Adipose tissue (tissue), 3 donors: ENCODE measurements around the gene GPR85. TPM values are rescaled to one million over a fixed set of nuclear protein-coding genes. Genes with fewer than 3 reads are reported as not detected.
"Not testable (repeated sequence)": the region's sequence is repeated elsewhere in the genome, so short reads cannot be mapped to it uniquely, and the experiment has no call there.

Experiments used
- H3K27ac ChIP-seq: one replicate; pipeline ENCODE4 v1.5.1; 2013; ENCODE audit warnings: low read depth, low read length
- WGBS, 3 donors: extraction: QIAGEN DNeasy Blood & Tissue Kit; methylation state at CpG; one replicate each; pipeline ENCODE4 v1.1.7; 2013; 5-methylcytosine and 5-hydroxymethylcytosine counted together
- polyA plus RNA-seq, 3 donors: library from polyadenylated mRNA; stranded (reverse); fragments of 200-250 nt; gene quantifications; one replicate each; pipeline ENCODE4 v1.2.3, GENCODE V29; 2013
- donor health status: healthy with polysubstance abuse.
- donor health status: Bipolar disorder and iron deficiency.
- donor health status: healthy.

Gene GPR85, protein sequence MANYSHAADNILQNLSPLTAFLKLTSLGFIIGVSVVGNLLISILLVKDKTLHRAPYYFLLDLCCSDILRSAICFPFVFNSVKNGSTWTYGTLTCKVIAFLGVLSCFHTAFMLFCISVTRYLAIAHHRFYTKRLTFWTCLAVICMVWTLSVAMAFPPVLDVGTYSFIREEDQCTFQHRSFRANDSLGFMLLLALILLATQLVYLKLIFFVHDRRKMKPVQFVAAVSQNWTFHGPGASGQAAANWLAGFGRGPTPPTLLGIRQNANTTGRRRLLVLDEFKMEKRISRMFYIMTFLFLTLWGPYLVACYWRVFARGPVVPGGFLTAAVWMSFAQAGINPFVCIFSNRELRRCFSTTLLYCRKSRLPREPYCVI
- polyA plus RNA-seq, result 1 to 10 TPM in 1 of 3 donors, under 1 TPM in 2; 0.15 to 1.3 (median 0.49) TPM

DNA sequence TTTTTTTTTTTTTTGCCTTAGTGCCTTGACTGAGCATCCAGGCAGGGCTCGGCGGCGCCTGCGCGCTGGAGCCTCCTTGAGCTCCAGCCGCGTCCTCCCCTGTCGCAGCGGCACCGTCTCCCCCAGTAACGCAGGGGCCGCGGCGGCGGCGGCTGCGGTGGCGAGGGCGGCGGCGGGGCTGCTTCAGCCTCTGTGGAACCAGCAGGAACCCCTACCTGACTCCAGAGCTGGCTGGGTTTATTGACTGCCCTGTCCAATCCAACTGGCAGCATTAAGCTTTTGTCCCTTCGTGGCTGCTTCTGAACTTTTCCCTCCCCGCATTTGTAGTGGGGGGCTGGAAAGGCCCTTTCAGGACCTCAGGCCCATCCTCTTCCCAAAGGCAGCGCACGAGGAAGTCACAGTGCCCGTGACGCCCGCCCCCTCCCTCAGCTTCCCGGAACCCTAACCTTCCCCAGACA lies at the start of gene GPR85:
TSS of gene GPR85 (minus strand) at position 397 of the 458 bp plus-strand sequence. CDS start 2,106 bp downstream, outside the sequence.
- WGBS, 3 donors, result 1 to 2% (median 2%) methylated on average over 27 to 29 of the region's 29 CpGs

DNA sequence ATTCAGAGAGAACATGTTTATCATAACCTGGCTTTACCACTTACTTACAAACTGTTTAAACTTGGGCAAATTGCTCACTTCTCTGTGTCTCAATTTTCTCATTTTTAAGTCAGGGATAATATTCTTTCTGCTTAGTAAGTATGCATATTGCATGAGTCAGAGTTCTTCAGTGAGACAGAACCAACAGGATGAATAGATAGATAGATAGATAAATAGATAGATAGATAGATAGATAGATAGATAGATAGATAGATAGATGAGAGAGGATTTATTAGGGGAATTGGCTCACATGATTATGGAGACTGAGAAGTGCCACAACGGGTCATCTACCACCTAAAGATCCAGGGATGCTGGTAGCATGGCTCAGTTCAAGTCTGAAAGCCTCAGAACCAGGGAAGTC lies 47.4 kb upstream of the GPR85 start:
- 85 to 96% (median 87%) methylated on average over 1 of the region's 1 CpG for WGBS, 3 donors
- no peak overlapping the region for H3K27ac ChIP-seq

More for the DNA sequence above, at the start of gene GPR85:
- no peak within 1 kb of the TSS for H3K27ac ChIP-seq

DNA sequence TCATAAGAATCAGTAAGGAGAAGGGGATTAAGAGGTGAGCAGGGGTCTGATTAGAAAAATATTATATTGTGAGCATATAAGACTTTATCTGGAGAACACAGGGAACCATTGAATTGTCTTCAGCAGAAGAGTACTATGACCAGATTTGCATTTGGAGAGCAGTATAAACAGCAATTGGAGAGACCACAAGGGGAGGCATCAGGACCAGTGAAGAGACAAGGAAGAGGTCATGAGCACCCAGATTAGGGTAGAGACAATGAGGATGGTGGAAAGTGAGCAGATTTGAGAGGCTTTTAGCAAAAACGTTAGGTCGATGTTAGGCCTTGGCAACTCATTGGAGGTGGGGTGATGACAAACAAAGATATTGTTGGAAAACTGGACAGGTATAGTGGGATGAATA lies 44.7 kb upstream of the GPR85 start:
- 75 to 91% (median 82%) methylated on average over 2 of the region's 2 CpGs for WGBS, 3 donors
- H3K27ac ChIP-seq, result no peak overlapping the region

DNA sequence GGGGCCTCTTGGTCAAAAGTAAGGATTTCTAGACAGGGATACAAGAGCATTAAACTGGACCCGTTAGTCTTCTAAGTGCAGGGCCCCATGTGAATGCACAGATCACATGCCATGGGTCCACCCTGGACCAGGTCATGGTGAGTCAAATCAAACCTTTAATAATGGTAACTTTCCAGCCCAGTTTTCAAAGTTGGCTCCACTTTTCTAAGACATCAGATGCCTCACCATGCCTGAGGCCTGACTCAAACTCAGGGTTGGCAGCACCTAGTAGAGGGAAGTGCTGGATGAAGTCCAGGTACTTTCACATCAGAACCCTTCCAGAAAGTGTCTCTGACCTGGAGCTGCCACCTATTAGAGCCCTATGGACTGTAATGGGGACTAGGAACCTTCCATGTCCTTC lies 41.4 kb upstream of the GPR85 start:
- 89 to 92% (median 92%) methylated on average over 1 of the region's 1 CpG for WGBS, 3 donors
- H3K27ac ChIP-seq, result no peak overlapping the region

DNA sequence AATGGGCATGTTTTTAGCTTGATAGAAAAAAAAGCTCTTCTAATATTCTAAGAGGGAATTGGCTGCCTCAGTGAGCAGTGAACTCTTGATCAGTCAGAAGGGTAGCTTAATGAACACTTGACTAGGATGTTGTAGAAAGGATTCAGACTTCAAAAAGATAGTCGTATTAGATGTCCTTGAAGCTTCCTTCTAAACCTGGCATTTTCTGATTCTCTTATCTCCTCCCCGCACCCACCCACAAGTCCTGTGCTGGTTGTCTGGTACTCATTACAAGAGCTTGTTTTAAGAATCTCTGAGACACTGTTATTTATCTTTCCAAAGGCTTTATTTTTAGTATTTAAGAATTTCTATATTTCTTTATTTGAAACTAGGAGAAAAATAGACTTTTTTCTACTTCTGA lies 39.1 kb upstream of the GPR85 start:
- 59 to 88% (median 80%) methylated on average over 2 of the region's 2 CpGs for WGBS, 3 donors
- H3K27ac ChIP-seq, result no peak overlapping the region

DNA sequence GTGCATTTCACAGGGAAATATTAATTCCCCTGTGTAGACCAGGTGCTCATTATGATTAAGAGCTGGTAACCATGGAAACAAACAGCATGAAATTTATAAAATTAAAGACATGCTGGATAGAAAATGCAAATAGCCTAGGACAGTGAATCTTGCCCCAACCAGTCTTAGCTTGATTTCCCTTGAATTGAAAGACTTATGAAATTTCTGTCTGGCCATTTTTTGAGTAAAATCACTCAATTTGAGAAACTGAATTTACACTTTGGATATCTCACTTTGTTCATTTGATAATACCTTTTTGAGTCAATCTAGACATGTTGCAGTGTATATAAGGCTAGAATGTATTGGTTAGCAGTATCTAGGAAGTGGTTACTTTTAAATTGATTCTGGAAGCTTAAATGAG lies 36.1 kb upstream of the GPR85 start:
- no peak overlapping the region for H3K27ac ChIP-seq

DNA sequence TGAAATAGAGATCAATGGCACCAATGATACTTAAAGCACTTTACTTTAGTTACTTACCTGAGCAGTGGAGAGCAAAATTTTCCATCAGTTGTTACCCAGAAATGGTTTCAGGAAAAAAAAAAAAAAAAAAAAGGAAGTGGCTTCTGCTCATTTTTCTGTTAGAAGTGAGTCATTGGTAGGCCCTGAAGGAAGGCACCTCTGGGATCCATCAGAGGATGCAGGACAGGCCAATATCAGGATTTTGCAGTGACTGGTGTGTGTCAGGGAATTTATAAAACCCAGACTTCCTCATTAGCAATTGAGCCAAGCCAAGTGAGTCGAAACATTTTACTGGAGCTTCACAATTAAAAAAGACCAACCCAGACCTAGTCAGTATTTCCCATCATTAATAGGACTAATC lies 34.0 kb upstream of the GPR85 start:
- WGBS, 3 donors, result 70 to 97% (median 77%) methylated on average over 1 of the region's 1 CpG
- no peak overlapping the region for H3K27ac ChIP-seq

DNA sequence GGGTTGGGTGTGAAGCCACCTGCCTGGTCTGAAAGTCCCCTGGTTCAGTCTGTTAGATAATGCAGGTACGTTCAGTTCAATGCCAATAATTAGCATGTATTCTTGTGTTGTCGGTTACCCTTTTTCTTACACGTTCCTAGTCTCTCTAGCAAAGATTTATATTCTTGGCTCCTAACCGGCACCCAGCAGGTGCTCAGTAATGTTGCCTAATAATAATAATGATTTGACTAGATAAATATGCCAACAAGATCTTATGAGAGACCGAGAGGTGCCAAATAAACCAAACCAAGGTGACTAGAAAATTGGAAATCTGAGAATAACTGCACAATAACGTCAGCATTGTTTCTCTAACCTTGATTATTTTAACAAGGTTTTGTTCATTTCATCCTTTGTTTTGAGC lies 32.8 kb upstream of the GPR85 start:
- no peak overlapping the region for H3K27ac ChIP-seq
- 69 to 94% (median 92%) methylated on average over 6 of the region's 6 CpGs for WGBS, 3 donors

DNA sequence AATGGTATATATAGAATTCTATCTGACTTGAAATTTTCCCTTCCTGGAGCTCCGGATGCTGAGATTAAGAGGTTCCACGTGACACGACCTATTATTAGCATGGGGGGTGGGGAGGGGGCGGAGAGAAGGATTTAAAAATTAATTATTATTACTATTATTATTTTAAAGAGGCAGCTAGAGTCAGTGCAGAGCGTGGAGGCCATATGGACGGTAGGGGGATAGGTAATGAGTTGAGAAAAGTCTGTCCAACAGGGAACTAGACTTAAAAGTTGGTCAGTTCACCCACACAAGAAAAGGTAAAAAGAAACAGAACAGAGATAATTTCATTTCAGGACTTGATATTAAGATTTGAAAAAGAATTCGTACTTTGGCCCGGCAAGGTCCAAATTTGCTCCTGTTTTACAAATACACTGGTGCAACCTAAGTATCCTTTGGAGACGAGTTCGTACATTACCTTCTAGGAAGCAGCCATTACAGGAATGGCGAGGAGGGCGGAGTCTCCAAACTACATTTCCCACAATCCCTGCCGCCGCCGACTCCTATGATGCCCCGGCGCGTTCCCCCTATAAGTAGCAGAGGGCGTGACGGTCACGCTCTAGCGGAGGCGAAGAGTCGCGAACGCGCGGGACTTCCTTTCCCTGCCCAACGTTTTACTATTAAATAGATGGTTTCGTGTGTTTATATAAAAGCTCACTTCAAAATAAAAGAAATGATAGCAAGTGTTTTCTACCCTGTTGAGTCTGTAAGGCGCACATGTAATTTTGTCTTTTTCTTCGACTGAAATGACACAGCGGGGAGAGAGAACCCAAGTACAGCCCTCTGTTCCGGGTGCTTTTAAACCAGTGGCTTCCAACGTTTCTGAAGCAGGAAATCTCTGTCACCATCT lies 31.7 kb upstream of the GPR85 start, which contains the start of gene SMIM30:
TSS of gene SMIM30 (minus strand) at position 481 of the 886 bp plus-strand sequence. CDS start 976 bp downstream, outside the sequence.
- WGBS, 3 donors, result 0 to 1% (median 1%) methylated on average over 35 of the region's 35 CpGs
- no peak within 1 kb of the TSS for H3K27ac ChIP-seq

DNA sequence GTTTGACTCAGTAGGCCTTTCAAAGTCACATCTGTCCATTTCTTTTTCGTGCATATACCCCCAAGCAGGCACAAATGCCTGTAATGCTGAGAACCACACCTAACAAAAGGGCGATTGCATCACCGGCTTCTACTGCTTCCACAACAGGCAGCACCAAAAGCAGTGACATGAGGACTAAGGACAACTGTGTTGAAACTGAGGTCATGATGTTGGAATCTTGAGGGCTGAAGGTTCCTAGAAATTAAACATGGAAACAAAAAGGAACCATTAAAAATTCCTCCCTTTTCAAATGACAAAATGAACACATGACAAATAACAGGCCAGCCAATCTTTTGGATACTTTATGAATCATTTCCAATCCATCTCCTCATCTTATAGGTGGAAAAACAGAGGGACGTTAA lies 30.7 kb upstream of the GPR85 start:
- not testable (repeated sequence) for H3K27ac ChIP-seq
- WGBS, 3 donors, result 70 to 84% (median 83%) methylated on average over 4 of the region's 4 CpGs

DNA sequence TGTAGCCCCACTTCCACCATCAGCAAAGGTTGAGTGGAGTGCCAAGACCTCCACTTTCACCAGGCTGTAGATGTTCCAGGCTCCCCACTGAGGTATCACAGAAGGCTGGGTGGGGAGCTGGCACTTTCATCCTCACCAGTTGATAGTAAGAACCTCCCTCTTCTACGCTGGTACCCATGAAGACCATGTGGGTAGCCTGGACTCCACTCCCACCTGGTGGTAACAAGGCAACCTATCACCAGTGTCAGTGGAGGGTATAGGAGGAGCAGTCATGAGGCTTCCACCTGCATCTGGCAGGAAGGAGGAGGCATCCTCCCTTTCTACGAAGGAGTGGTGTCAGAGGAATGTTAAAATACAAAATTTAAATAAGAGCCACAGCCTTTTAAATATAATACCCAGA lies 27.3 kb upstream of the GPR85 start:
- no peak overlapping the region for H3K27ac ChIP-seq
- 78 to 91% (median 83%) methylated on average over 2 of the region's 2 CpGs for WGBS, 3 donors

DNA sequence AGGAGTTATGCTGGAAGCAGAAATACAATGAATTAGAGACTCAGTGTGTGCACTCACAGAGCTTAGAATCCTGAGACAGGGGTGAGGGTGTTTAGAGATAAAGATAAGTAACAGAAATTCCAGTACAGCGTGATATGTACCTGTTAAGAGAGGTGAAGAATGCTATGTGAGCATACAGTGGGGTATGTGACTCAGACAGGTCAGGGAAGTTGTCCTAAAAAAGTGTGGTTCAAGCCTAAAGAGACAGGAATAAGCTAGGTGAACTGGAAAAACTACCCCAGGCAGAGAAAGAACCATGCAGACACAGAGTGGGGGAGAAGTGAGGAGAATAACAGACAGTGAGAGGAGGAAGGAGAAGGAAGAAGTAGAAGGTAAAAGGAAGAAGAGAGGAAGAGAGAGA lies 23.1 kb upstream of the GPR85 start:
- H3K27ac ChIP-seq, result no peak overlapping the region
- WGBS, 3 donors, result 87 to 94% (median 90%) methylated on average over 1 of the region's 1 CpG

DNA sequence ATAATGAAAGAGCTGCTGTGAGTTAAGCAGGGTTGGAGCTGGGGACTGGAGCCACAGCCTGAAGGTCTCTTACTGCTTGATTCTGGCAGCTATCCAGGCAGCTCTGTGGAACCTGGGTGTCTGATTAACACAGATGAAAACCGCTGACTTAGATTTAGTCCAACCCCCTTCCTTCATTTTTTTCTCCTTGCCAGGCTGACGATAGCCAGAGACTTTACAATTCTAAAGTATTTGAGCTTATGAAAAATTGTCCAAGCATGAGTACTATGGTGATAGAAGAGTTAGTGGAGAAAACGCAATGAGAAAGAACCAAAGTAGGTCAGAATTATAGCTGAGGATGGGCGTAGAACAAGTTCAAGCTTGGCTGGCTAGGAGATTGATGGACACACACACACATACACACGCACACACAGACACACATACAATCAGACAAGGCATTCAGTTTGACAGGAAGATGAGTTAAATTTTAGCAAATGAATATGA lies 13.5 kb upstream of the GPR85 start:
- 53 to 56% (median 55%) methylated on average over 5 of the region's 5 CpGs for WGBS, 3 donors
- no peak overlapping the region for H3K27ac ChIP-seq

DNA sequence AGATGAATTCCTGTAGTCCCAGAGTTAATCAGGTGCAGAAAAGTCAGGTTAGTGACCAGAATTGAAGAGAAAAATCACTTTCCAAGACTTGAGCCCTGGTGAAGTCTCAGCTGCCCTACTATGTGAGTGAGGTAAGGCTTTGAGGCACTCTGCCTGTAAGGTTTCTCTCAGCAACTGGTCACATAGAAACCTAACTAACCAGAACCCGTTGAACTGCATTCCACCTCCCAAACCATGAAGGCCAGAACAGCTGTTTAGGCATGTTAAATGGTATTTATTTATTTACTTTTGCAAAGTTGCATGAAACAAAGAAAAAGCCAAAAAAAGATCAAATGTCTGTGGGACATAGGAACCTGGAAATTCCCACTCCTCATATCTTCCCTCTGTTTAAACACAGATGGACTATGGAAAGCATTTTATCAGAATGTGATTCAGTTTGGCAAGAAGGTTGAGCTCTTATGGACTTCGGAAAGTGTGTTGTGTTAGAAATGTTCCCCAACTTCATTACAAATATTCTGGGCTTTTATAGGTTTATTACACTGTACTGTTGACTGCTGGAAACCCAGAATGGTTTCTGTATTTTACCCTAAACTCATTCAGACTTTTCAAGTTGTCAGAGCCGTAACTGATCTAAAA lies 12.8 kb upstream of the GPR85 start:
- WGBS, 3 donors, result 32 to 69% (median 65%) methylated on average over 3 of the region's 3 CpGs
- no peak overlapping the region for H3K27ac ChIP-seq

DNA sequence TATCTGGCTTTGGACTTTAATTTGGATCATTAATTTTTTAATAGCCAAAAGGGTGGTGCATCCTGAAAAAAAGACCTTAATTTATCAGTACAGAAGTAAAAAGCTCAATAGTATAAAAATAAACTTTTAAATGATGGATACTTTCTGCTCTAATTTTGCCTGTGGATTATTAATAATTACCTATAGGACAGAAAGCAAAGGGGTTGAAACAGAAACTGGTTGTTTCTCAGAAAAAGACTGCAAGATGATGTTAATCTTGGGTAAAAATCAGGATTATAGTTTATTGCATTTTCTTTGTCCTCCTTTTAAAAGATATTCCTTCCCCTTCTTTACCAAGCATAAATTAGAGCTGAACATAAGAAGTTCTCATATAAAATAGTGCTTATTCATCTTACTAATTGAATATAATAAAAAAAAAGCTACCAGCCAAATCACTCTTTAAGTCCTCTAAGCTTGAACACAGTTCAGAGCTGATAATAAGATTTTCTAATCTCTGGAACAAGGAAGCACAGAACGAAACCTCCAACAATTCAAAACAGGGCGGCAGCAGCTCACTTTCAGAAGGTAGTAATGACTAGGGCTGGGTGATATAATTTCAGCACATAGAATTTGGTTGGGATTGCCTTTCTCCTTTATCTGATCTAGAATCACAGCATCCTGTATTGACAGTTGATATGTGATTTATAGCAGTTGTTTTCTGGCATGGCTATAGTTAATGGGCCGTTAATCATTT lies 8.1 kb upstream of the GPR85 start:
- H3K27ac ChIP-seq, result no peak overlapping the region
- 76 to 89% (median 89%) methylated on average over 3 of the region's 3 CpGs for WGBS, 3 donors

DNA sequence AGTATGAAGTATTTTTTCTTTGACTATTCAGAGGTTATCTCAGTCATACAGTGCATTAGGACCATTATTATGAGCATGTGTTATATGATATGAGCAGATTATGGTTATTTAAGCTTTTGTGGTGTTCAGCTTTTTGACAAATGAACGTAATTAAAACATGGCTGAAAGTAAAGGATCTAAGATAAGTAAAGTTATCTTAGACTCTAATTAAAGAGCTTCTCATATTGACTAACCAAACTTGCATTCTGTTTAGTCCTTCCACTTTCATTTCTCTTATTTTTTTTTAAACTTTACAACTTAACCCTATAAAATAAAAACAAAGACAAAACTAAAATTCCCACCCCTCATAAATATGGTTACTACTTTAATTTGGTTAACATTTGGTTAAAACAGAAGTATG lies 6.9 kb upstream of the GPR85 start:
- 78 to 86% (median 83%) methylated on average over 1 of the region's 1 CpG for WGBS, 3 donors
- H3K27ac ChIP-seq, result no peak overlapping the region

DNA sequence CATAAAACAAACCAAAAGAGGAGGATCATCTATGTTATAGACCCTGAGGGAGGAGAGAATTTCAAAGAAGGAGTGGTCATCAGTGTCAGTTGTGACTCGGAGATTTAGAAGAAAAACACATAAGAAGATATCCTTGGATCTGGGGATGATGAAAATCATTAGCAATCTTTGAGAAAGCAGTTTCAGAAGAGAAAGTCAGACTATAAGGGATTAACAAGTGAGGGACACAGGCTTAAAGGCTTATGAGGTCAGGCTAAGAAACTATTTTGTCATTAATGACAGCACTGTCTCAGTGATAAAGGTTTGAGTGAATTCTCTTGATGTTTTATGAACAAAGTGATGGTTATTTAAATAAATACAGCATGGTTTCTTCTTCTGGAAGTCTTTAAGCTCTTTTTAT lies 6.1 kb upstream of the GPR85 start:
- 76 to 89% (median 81%) methylated on average over 1 of the region's 1 CpG for WGBS, 3 donors
- no peak overlapping the region for H3K27ac ChIP-seq
